HCT116 (cell line): Measurements from ENCODE around the gene HUS1. TPM values are rescaled to one million over a fixed set of nuclear protein-coding genes. Genes with fewer than 3 reads are reported as not detected.

ENCODE experiments used
- ATAC-seq: fragments of 200-7000 bp; cut with Tn5 transposase; 2 replicates; pipeline ENCODE4 v1.9.1; 2020; ENCODE audit warnings: mild to moderate bottlenecking, moderate library complexity
- Bru-seq: library from RNA; stranded (reverse); fragments of 400-500 nt; gene quantifications from one replicate; lab custom pipeline; 2021; lab: Mats Ljungman, UMichigan
- BruChase-seq, 2 experiments: library from RNA; stranded (reverse); fragments of 400-500 nt; gene quantifications; one replicate each; lab custom pipeline; 2021; lab: Mats Ljungman, UMichigan
- BruUV-seq: library from RNA; stranded (reverse); fragments of 400-500 nt; replicated peaks from 2 replicates; lab custom pipeline; 2021; lab: Mats Ljungman, UMichigan
- CTCF ChIA-PET: fragments of 300-600 bp; sonication (Branson Sonifier 250); formaldehyde crosslinking; loops from one replicate; lab custom pipeline; 2021; ENCODE audit warnings: antibody characterized with exemption; lab: Charles Lee
- POLR2A ChIA-PET: fragments of 300-600, 350-600 bp; sonication (Branson Sonifier 250); formaldehyde crosslinking; loops from one replicate; lab custom pipeline; 2021; ENCODE audit warnings: antibody characterized with exemption; lab: Charles Lee
- RAD21 ChIA-PET, 2 experiments: fragments of 300-600 bp; sonication (Branson Sonifier 250); formaldehyde crosslinking; loops; one replicate each; lab custom pipeline; 2023; ENCODE audit warnings: low total read pairs in 2 of 2; ENCODE audit not compliant: uncharacterized antibody in 2 of 2, unreplicated experiment in 2 of 2, low non-redundant PET in 1 of 2; lab: Charles Lee
- DNase-seq: peaks from one replicate; pipeline ENCODE4 v3.0.0-alpha.2; 2010; ENCODE audit warnings: low read depth, low spot score
- H2AFZ ChIP-seq: fragments of 200-600 bp; shearing (Covaris generic), sonication (generic); 2 replicates; pipeline ENCODE4 v1.6.1; 2017; ENCODE audit warnings: low read depth, mixed run types, mixed read lengths, antibody characterized with exemption, low read length; ENCODE audit not compliant: poor library complexity, severe bottlenecking
- H3K27ac ChIP-seq: 2 replicates; pipeline ENCODE4 v1.5.1; 2012; ENCODE audit warnings: low read depth, low read length
- H3K27me3 ChIP-seq: fragments of 200-600 bp; sonication (generic); 2 replicates; pipeline ENCODE4 v1.6.1; 2016; ENCODE audit warnings: mixed run types, low read length, mixed read lengths; ENCODE audit not compliant: insufficient read depth
- H3K36me3 ChIP-seq, 2 experiments: fragments of 200-500 bp in 1 of 2; fragments of 200-600 bp in 1 of 2; sonication (Bioruptor generic) in 1 of 2; sonication (generic) in 1 of 2; 2 replicates each; pipeline versions ENCODE4 v1.5.1 to v1.6.1; 2014 to 2016; ENCODE audit warnings: low read length in 2 of 2, inconsistent platforms in 1 of 2, mixed read lengths in 1 of 2, mixed run types in 1 of 2; ENCODE audit not compliant: insufficient read depth in 2 of 2, control insufficient read depth in 1 of 2
- H3K4me1 ChIP-seq, 2 experiments: fragments of 200-600 bp in 1 of 2; sonication (generic) in 1 of 2; 2 replicates each; pipeline versions ENCODE4 v1.5.1 to v1.6.1; 2012 to 2017; ENCODE audit warnings: low read length in 2 of 2, inconsistent platforms in 1 of 2, mild to moderate bottlenecking in 1 of 2, mixed read lengths in 1 of 2, mixed run types in 1 of 2, moderate library complexity in 1 of 2; ENCODE audit not compliant: insufficient read depth in 2 of 2, control insufficient read depth in 1 of 2
- H3K4me2 ChIP-seq: fragments of 200-600 bp; sonication (generic); 2 replicates; pipeline ENCODE4 v1.6.1; 2017; ENCODE audit warnings: mixed run types, low read length, mixed read lengths
- H3K4me3 ChIP-seq, 2 experiments: fragments of 200-600 bp in 1 of 2; sonication (generic) in 1 of 2; replicated peaks in 1 of 2; 2 replicates each; pipeline ENCODE4 v1.5.1; 2011 to 2016; ENCODE audit warnings: low read length in 2 of 2, control low read depth in 1 of 2, low read depth in 1 of 2, mild to moderate bottlenecking in 1 of 2, mixed read lengths in 1 of 2, mixed run types in 1 of 2
- H3K79me2 ChIP-seq: fragments of 200-600 bp; sonication (generic); 2 replicates; pipeline ENCODE4 v1.6.1; 2017; ENCODE audit warnings: mild to moderate bottlenecking, mixed run types, low read length, moderate library complexity, mixed read lengths; ENCODE audit not compliant: insufficient read depth
- H3K9ac ChIP-seq: fragments of 200-600 bp; sonication (generic); 2 replicates; pipeline ENCODE4 v1.6.1; 2016; ENCODE audit warnings: low read length, mixed read lengths
- H3K9me2 ChIP-seq: fragments of 200-600 bp; sonication (generic), shearing (Covaris generic); 2 replicates; pipeline ENCODE4 v1.6.1; 2017; ENCODE audit warnings: mixed run types, mild to moderate bottlenecking, moderate library complexity; ENCODE audit not compliant: insufficient read depth
- H3K9me3 ChIP-seq, 2 experiments: fragments of 200-500 bp in 1 of 2; fragments of 200-600 bp in 1 of 2; sonication (Bioruptor generic) in 1 of 2; sonication (generic) in 1 of 2; 2 replicates each; pipeline ENCODE4 v1.6.1; 2014 to 2017; ENCODE audit warnings: low read length in 2 of 2, mixed read lengths in 2 of 2, inconsistent platforms in 1 of 2, low read depth in 1 of 2, mild to moderate bottlenecking in 1 of 2, mixed run types in 1 of 2, moderate library complexity in 1 of 2; ENCODE audit not compliant: control insufficient read depth in 1 of 2, insufficient read depth in 1 of 2
- H4K20me1 ChIP-seq: fragments of 200-600 bp; sonication (generic), shearing (Covaris generic); 2 replicates; pipeline ENCODE4 v1.6.1; 2017; ENCODE audit warnings: mixed run types, mild to moderate bottlenecking, moderate library complexity; ENCODE audit not compliant: insufficient read depth
- CBX3 ChIP-seq: IDR thresholded peaks from 2 replicates; pipeline ENCODE4 v1.6.1; 2012; ENCODE audit warnings: low read depth
- CTCF ChIP-seq, 3 experiments: fragments of 200-600 bp in 1 of 3; sonication (generic) in 1 of 3; IDR thresholded peaks in 2 of 3; conservative IDR thresholded peaks in 1 of 3; 2 replicates each; pipeline ENCODE4 v1.5.1; 2012 to 2017; ENCODE audit warnings: low read depth in 2 of 3, low read length in 2 of 3, antibody characterized with exemption in 1 of 3, borderline replicate concordance in 1 of 3, control low read depth in 1 of 3, mild to moderate bottlenecking in 1 of 3, mixed read lengths in 1 of 3, mixed run types in 1 of 3, moderate library complexity in 1 of 3; ENCODE audit not compliant: insufficient read depth in 1 of 3
- EGR1 ChIP-seq: IDR thresholded peaks from 2 replicates; pipeline ENCODE4 v1.6.1; 2012; ENCODE audit warnings: low read depth
- ELF1 ChIP-seq: IDR thresholded peaks from 2 replicates; pipeline ENCODE4 v1.6.1; 2012; ENCODE audit warnings: low read depth, borderline replicate concordance
- EZH2phosphoT487 ChIP-seq: fragments of 200-600 bp; IDR thresholded peaks from 2 replicates; pipeline ENCODE4 v1.6.1; 2018; ENCODE audit warnings: antibody characterized with exemption, borderline replicate concordance
- FOSL1 ChIP-seq: IDR thresholded peaks from 2 replicates; pipeline ENCODE4 v1.6.1; 2012; ENCODE audit warnings: low read depth
- JUND ChIP-seq: IDR thresholded peaks from 2 replicates; pipeline ENCODE4 v1.6.1; 2012
- MAX ChIP-seq: IDR thresholded peaks from 2 replicates; pipeline ENCODE4 v1.6.1; 2012
- POLR2AphosphoS5 ChIP-seq: IDR thresholded peaks from 2 replicates; pipeline ENCODE4 v1.6.1; 2011; ENCODE audit warnings: mild to moderate bottlenecking, low read depth, low read length, moderate library complexity
- RAD21 ChIP-seq: IDR thresholded peaks from 2 replicates; pipeline ENCODE4 v1.6.1; 2012; ENCODE audit warnings: low read depth, mild to moderate bottlenecking
- REST ChIP-seq: IDR thresholded peaks from 2 replicates; pipeline ENCODE4 v1.6.1; 2012; ENCODE audit warnings: low read depth
- SIN3A ChIP-seq: IDR thresholded peaks from 2 replicates; pipeline ENCODE4 v1.6.1; 2012; ENCODE audit warnings: low read depth
- SP1 ChIP-seq: IDR thresholded peaks from 2 replicates; pipeline ENCODE4 v1.6.1; 2012; ENCODE audit warnings: low read depth
- SRF ChIP-seq: IDR thresholded peaks from 2 replicates; pipeline ENCODE4 v1.6.1; 2012; ENCODE audit warnings: low read depth
- TCF7L2 ChIP-seq: IDR thresholded peaks from 2 replicates; pipeline ENCODE4 v1.7.0; 2011; ENCODE audit warnings: borderline replicate concordance, inconsistent platforms; ENCODE audit not compliant: insufficient read depth, insufficient read length; ENCODE audit errors: extremely low read depth
- YY1 ChIP-seq: IDR thresholded peaks from 2 replicates; pipeline ENCODE4 v1.6.1; 2011; ENCODE audit warnings: low read length, low read depth, moderate library complexity, mild to moderate bottlenecking; ENCODE audit not compliant: insufficient replicate concordance; ENCODE audit errors: extremely low read depth
- ZBTB33 ChIP-seq: IDR thresholded peaks from 2 replicates; pipeline ENCODE4 v1.6.1; 2011; ENCODE audit warnings: mild to moderate bottlenecking, low read length, moderate library complexity; ENCODE audit not compliant: insufficient replicate concordance; ENCODE audit errors: extremely low read depth
- intact Hi-C: fragments of 100-400 bp; cut with micrococcal nuclease; formaldehyde crosslinking; loops from 2 replicates; pipeline ENCODE4 v1.10.0; 2022
- long read RNA-seq: library from polyadenylated mRNA; unstranded; transcript quantifications from one replicate; pipeline ENCODE4 v2.0.0, GENCODE V29; 2021; ENCODE audit not compliant: unreplicated experiment
- polyA plus RNA-seq: library from polyadenylated mRNA; unstranded; fragments of >200 nt; gene quantifications from 2 replicates; pipeline ENCODE4 v1.2.1, GENCODE V29; 2012; ENCODE audit warnings: missing spikeins
- total RNA-seq: library from RNA; stranded (reverse); gene quantifications from one replicate; pipeline ENCODE4 v1.2.1, GENCODE V29; 2021; ENCODE audit not compliant: unreplicated experiment

The HUS1 gene
- total RNA-seq (30.0 TPM), Bru-seq, nascent RNA (percentile 93 among the genes with signal in this experiment), BruChase-seq, experiment 1, labeled RNA remaining after a 6-hour chase (percentile 94 among the genes with signal in this experiment), BruChase-seq, experiment 2, labeled RNA remaining after a 2-hour chase (percentile 91 among the genes with signal in this experiment)
- polyA plus RNA-seq = 11.7 and 13.8 TPM in 2 replicates
- long read RNA-seq, transcript HUS1-201 (8 exons, 2,935 nt) = major isoform, 8 of 23 reads
- long read RNA-seq, partial matches to known transcripts = 0 of 23 reads
- long read RNA-seq, other reads (novel, unspliced or antisense) = 14 of 23 reads

- no TSS peak for BruUV-seq
- H3K36me3 ChIP-seq = peaks cover 27 to 32% of the 10 kb centered on the region in 2 experiments
- H4K20me1 ChIP-seq = no peaks in the 10 kb centered on the region
- H3K9ac ChIP-seq = peak within 1 kb of the TSS; percentile 83
- peak within 1 kb of the TSS; percentile 86 to 96 for H3K4me3 ChIP-seq
- H3K9me3 ChIP-seq = no peaks in the 10 kb centered on the region
- H3K79me2 ChIP-seq = peaks cover 14% of the 10 kb centered on the region
- peak within 1 kb of the TSS; percentile 73 for H3K27ac ChIP-seq
- ChIA-PET RAD21 (no interaction called here), POLR2A (no interaction called here), CTCF (no interaction called here)
- DNase-seq = peak; percentile 78
- H3K4me2 ChIP-seq = peak within 1 kb of the TSS; percentile 95
- intact Hi-C loops = loop anchor here (2.0 kb wide), 1 partner anchor 110 kb away; the partner anchor contains the start of gene UPP1
- H2AFZ ChIP-seq = peak within 1 kb of the TSS; percentile 97
- H3K27me3 ChIP-seq = no peaks in the 10 kb centered on the region
- peak; percentile 98 for ATAC-seq
- H3K4me1 ChIP-seq = peaks cover 5 to 7% of the 10 kb centered on the region in 2 experiments; a peak in 2 of 4 replicates
- no peaks in the 10 kb centered on the region for H3K9me2 ChIP-seq
- TF ChIP-seq RAD21 (no peak), REST (no peak), MAX (peak; percentile 83), POLR2AphosphoS5 (peak; percentile 85), ELF1 (no peak; the same call in 1 of the 2 replicates), FOSL1 (peak; percentile 18; the same call in 1 of the 2 replicates), CBX3 (peak; percentile 86), SRF (peak; percentile 48; the same call in 1 of the 2 replicates), TCF7L2 (peak; percentile 60), EZH2phosphoT487 (no peak), SIN3A (peak; percentile 83), ZBTB33 (no peak), YY1 (peak; percentile 87), EGR1 (peak; percentile 63), JUND (peak; percentile 11; the same call in 1 of the 2 replicates), CTCF (IDR thresholded peaks at IDR 0.05 in 2 of 3, conservative IDR thresholded peaks at IDR 0.05 in 1 of 3; ENCODE audit: borderline replicate concordance in 1 of 3, insufficient read depth in 1 of 3, low read depth in 2 of 3, low read length in 2 of 3) (no peak), SP1 (peak; percentile 87)
Observed at GRCh38 chr7:47979145-47979831, at the start of gene HUS1. Gene HUS1, minus strand, starts transcription at chr7:47979615. Its CDS starts 96 bp downstream, at chr7:47979519.
